SK-N-SH (cell line): ENCODE measurements around the gene TNFAIP1. TPM values are rescaled to one million over a fixed set of nuclear protein-coding genes. Genes with fewer than 3 reads are reported as not detected.

Experiments
- CTCF ChIA-PET: fragments of 300-600, 350-600 bp; formaldehyde crosslinking; extraction: SDS; loops from one replicate; lab custom pipeline; 2021; lab: Yijun Ruan, JAX
- POLR2A ChIA-PET: fragments of 350-600 bp; sonication (Branson Sonifier 250); formaldehyde crosslinking; extraction: SDS; loops from one replicate; lab custom pipeline; 2020; ENCODE audit warnings: antibody characterized with exemption, inconsistent platforms; lab: Yijun Ruan, JAX
- DNase-seq: peaks from one replicate; pipeline ENCODE4 v3.0.0; 2012
- H2AFZ ChIP-seq: fragments of 200-600 bp; sonication (generic); 2 replicates; pipeline ENCODE4 v1.8.1; 2016; ENCODE audit warnings: antibody characterized with exemption, mild to moderate bottlenecking, low read depth
- H3F3A ChIP-seq: fragments of 200-600 bp; sonication (generic); replicated peaks from 2 replicates; pipeline ENCODE3; 2016; ENCODE audit warnings: antibody characterized with exemption, mild to moderate bottlenecking; ENCODE audit not compliant: insufficient read depth
- H3K27ac ChIP-seq, 2 experiments: fragments of 200-500 bp in 1 of 2; fragments of 200-600 bp in 1 of 2; sonication (Bioruptor generic) in 1 of 2; sonication (generic), shearing (Covaris generic) in 1 of 2; 2 replicates each; pipeline versions ENCODE4 v1.5.1 to v1.6.1; 2014 to 2016; ENCODE audit warnings: low read depth in 2 of 2, inconsistent platforms in 1 of 2, low read length in 1 of 2, mild to moderate bottlenecking in 1 of 2, mixed read lengths in 1 of 2
- H3K27me3 ChIP-seq: fragments of 200-600 bp; sonication (generic), shearing (Covaris generic); 2 replicates; pipeline ENCODE4 v1.6.1; 2016; ENCODE audit warnings: mixed run types; ENCODE audit not compliant: insufficient read depth
- H3K36me3 ChIP-seq, 2 experiments: fragments of 200-500 bp in 1 of 2; fragments of 200-600 bp in 1 of 2; sonication (Bioruptor generic) in 1 of 2; sonication (generic) in 1 of 2; replicated peaks in 1 of 2; 2 replicates each; pipeline versions ENCODE3 to v1.5.1; 2014 to 2016; ENCODE audit warnings: low read length in 1 of 2, mild to moderate bottlenecking in 1 of 2; ENCODE audit not compliant: insufficient read depth in 2 of 2, control insufficient read depth in 1 of 2
- H3K4me1 ChIP-seq, 2 experiments: fragments of 200-500 bp in 1 of 2; fragments of 200-600 bp in 1 of 2; sonication (Bioruptor generic) in 1 of 2; sonication (generic), shearing (Covaris generic) in 1 of 2; 2 replicates each; pipeline versions ENCODE4 v1.5.1 to v1.6.1; 2014 to 2016; ENCODE audit warnings: low read depth in 1 of 2, low read length in 1 of 2, mixed run types in 1 of 2; ENCODE audit not compliant: insufficient read depth in 2 of 2, control insufficient read depth in 1 of 2
- H3K4me2 ChIP-seq: fragments of 200-600 bp; sonication (generic), shearing (Covaris generic); 2 replicates; pipeline ENCODE4 v1.6.1; 2017; ENCODE audit warnings: mixed run types
- H3K4me3 ChIP-seq, 2 experiments: fragments of 200-500 bp in 1 of 2; fragments of 200-600 bp in 1 of 2; sonication (Bioruptor generic) in 1 of 2; sonication (generic), shearing (Covaris generic) in 1 of 2; 2 replicates each; pipeline versions ENCODE4 v1.5.1 to v1.8.1; 2014 to 2016; ENCODE audit warnings: low read depth in 2 of 2, inconsistent platforms in 1 of 2, low read length in 1 of 2, mild to moderate bottlenecking in 1 of 2, mixed read lengths in 1 of 2, moderate library complexity in 1 of 2
- H3K79me2 ChIP-seq: fragments of 200-600 bp; sonication (generic); 2 replicates; pipeline ENCODE4 v1.8.1; 2017; ENCODE audit warnings: mild to moderate bottlenecking; ENCODE audit not compliant: insufficient read depth
- H3K9ac ChIP-seq: fragments of 200-600 bp; sonication (generic); 2 replicates; pipeline ENCODE4 v1.6.1; 2017; ENCODE audit warnings: mixed run types
- H3K9me2 ChIP-seq: fragments of 200-600 bp; sonication (generic); 2 replicates; pipeline ENCODE4 v1.6.1; 2017; ENCODE audit warnings: mixed run types
- H3K9me3 ChIP-seq: fragments of 200-600 bp; sonication (generic); 2 replicates; pipeline ENCODE4 v1.6.1; 2017; ENCODE audit warnings: mixed run types, mild to moderate bottlenecking, moderate library complexity
- H4K20me1 ChIP-seq: fragments of 200-600 bp; sonication (generic); 2 replicates; pipeline ENCODE4 v1.6.1; 2017; ENCODE audit warnings: mild to moderate bottlenecking, mixed run types; ENCODE audit not compliant: insufficient read depth
- FOXJ3 ChIP-seq: sonication (generic); formaldehyde crosslinking; IDR thresholded peaks from 2 replicates; pipeline ENCODE4 v1.5.1; 2020; ENCODE audit warnings: mild to moderate bottlenecking, missing genetic modification reagents
- IRF3 ChIP-seq: fragments of 150-350 bp; IDR thresholded peaks from 2 replicates; pipeline ENCODE4 v1.6.1; 2016; ENCODE audit warnings: mild to moderate bottlenecking, low read depth, low read length
- MEF2A ChIP-seq: IDR thresholded peaks from 2 replicates; pipeline ENCODE4 v1.4.0; 2012; ENCODE audit warnings: low read depth, borderline replicate concordance
- NFIC ChIP-seq: IDR thresholded peaks from 2 replicates; pipeline ENCODE4 v1.4.0; 2012; ENCODE audit warnings: borderline replicate concordance
- PBX3 ChIP-seq: IDR thresholded peaks from 2 replicates; pipeline ENCODE4; 2012
- POLR2AphosphoS5 ChIP-seq: IDR thresholded peaks from 2 replicates; pipeline ENCODE4 v1.6.1; 2012; ENCODE audit warnings: low read depth, low read length
- RAD21 ChIP-seq: IDR thresholded peaks from 2 replicates; pipeline ENCODE4 v1.6.1; 2012; ENCODE audit warnings: mild to moderate bottlenecking, low read length
- REST ChIP-seq: IDR thresholded peaks from 2 replicates; pipeline ENCODE4 v1.6.1; 2012; ENCODE audit warnings: mild to moderate bottlenecking, low read depth, low read length, moderate library complexity
- RFX5 ChIP-seq: IDR thresholded peaks from 2 replicates; pipeline ENCODE4 v1.6.1; 2012; ENCODE audit warnings: mild to moderate bottlenecking, improper control_type of control experiment, low read length
- RXRA ChIP-seq: IDR thresholded peaks from 2 replicates; pipeline ENCODE4 v1.4.0; 2012; ENCODE audit warnings: low read depth, mild to moderate bottlenecking, borderline replicate concordance
- SIN3A ChIP-seq: IDR thresholded peaks from 2 replicates; pipeline ENCODE4 v1.6.1; 2012; ENCODE audit warnings: low read depth, mild to moderate bottlenecking, low read length, moderate library complexity, borderline replicate concordance
- SMC3 ChIP-seq: IDR thresholded peaks from 2 replicates; pipeline ENCODE4 v1.6.1; 2012; ENCODE audit warnings: low read depth, low read length, improper control_type of control experiment
- TAF1 ChIP-seq: IDR thresholded peaks from 2 replicates; pipeline ENCODE4 v1.6.1; 2012; ENCODE audit warnings: low read depth, mild to moderate bottlenecking, low read length, moderate library complexity, borderline replicate concordance
- TEAD4 ChIP-seq: IDR thresholded peaks from 2 replicates; pipeline ENCODE4 v1.4.0; 2012; ENCODE audit warnings: mild to moderate bottlenecking, borderline replicate concordance; ENCODE audit not compliant: insufficient read depth
- USF1 ChIP-seq: IDR thresholded peaks from 2 replicates; pipeline ENCODE4 v1.4.0; 2012; ENCODE audit warnings: low read depth, borderline replicate concordance
- USF2 ChIP-seq: fragments of 150-350 bp; IDR thresholded peaks from 2 replicates; pipeline ENCODE4 v1.6.1; 2017; ENCODE audit warnings: antibody characterized with exemption, low read length, low read depth, borderline replicate concordance
- ZBTB33 ChIP-seq: IDR thresholded peaks from 2 replicates; pipeline ENCODE4 v1.4.0; 2012; ENCODE audit warnings: low read depth, borderline replicate concordance
- polyA plus RNA-seq, 3 experiments: library from polyadenylated mRNA; depleted of rRNA; stranded (reverse); fragments of >200 nt; gene quantifications; 2 replicates each; pipeline ENCODE4 v1.2.3, GENCODE V29; 2012

Gene TNFAIP1
- polyA plus RNA-seq, 1 of the 3 experiments (the other 2 are of a cell fraction): 52.0 TPM

- no peak for TF ChIP-seq PBX3
- no peak for TF ChIP-seq IRF3
Measured at GRCh38 chr17:28385406-28385805, 49.8 kb downstream of the TNFAIP1 start (continued).

GRCh38 chr17:28386391-28386790 lies 50.8 kb downstream of the TNFAIP1 start:
- H3K36me3 ChIP-seq: peaks cover 31 to 36% of the 10 kb centered on the region in 2 experiments
- ChIA-PET POLR2A (interaction anchor here (0.8 kb wide), 1 partner anchor 19 kb away, joined by 3 read pairs; no protein-coding TSS in a partner anchor), CTCF (interaction anchor here (1.0 kb wide), 1 partner anchor 108 kb away, joined by 3 read pairs; no protein-coding TSS in a partner anchor)
- no peak overlapping the region for H3K9ac ChIP-seq
- DNase-seq: no peak
- TF ChIP-seq FOXJ3 (CRISPR knock-in tag): no peak
- TF ChIP-seq USF2: no peak
- TF ChIP-seq NFIC: no peak
- TF ChIP-seq POLR2AphosphoS5: no peak
- no peak for TF ChIP-seq RAD21
- no peak for TF ChIP-seq TEAD4
- TF ChIP-seq REST: no peak
- no peak for TF ChIP-seq TAF1
- no peak for TF ChIP-seq PBX3
- TF ChIP-seq RFX5: no peak
- no peak for TF ChIP-seq RXRA
- no peak for TF ChIP-seq SMC3
- TF ChIP-seq MEF2A: no peak
- TF ChIP-seq USF1: no peak
- TF ChIP-seq ZBTB33: no peak
- no peak for TF ChIP-seq SIN3A
- no peaks in the 10 kb centered on the region for H3F3A ChIP-seq
- H3K4me2 ChIP-seq: no peak overlapping the region
- no peak overlapping the region for H3K27ac ChIP-seq
- no peaks in the 10 kb centered on the region for H3K9me3 ChIP-seq
- H2AFZ ChIP-seq: no peak overlapping the region
- H3K4me3 ChIP-seq: no peak overlapping the region
- no peaks in the 10 kb centered on the region; a peak in 1 of 4 replicates for H3K4me1 ChIP-seq
- no peaks in the 10 kb centered on the region for H3K9me2 ChIP-seq
- H3K27me3 ChIP-seq: no peaks in the 10 kb centered on the region
- 0 out of 2 replicates have a peak, but pooled peaks cover 7% of the 10 kb centered on the region for H3K79me2 ChIP-seq
- H4K20me1 ChIP-seq: no peaks in the 10 kb centered on the region
